Ovary (tissue), 3 donors: ENCODE results near the gene TIMP3.

ENCODE experiments used
- EP300 ChIP-seq: sonication (generic); formaldehyde crosslinking; IDR thresholded peaks from one replicate; pipeline ENCODE4 v1.6.1; 2017; ENCODE audit warnings: antibody characterized with exemption
- POLR2A ChIP-seq: fragments of 450-650 bp; IDR thresholded peaks from one replicate; pipeline ENCODE4 v1.6.1; 2017; ENCODE audit warnings: antibody characterized with exemption, mild to moderate bottlenecking, moderate library complexity
- TF ChIP-seq, protein P1 (sequence below), 3 donors: fragments of 450-650 bp in 2 of 3; fragments of 200-600 bp in 1 of 3; IDR thresholded peaks; one replicate each; pipeline versions ENCODE4 v1.5.1 to v1.8.0; 2016 to 2022; ENCODE audit warnings: antibody characterized with exemption in 3 of 3, mild to moderate bottlenecking in 1 of 3
- donor health status: DM: no; HTN: no; CAD: no.

DNA sequence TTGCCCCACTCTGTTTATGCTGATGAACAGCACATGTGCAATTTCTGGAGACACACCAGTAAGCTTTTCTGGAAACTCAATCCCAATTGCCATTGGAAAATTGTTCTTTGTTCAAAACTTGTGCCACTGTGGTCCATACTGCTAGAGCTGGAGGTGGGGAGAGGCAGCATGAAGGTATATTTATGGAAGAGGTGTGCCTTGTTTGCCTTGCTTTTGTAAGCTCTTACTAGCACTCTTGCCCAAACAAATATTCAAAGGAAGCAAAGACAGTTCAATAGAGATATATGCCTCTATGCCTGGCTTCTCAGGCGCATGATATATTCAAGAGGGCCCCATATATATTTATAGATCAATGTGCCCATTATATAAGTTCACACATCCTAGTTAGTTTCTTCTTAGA is 42.7 kb downstream of the TIMP3 start:
- TF ChIP-seq, protein P1, sequence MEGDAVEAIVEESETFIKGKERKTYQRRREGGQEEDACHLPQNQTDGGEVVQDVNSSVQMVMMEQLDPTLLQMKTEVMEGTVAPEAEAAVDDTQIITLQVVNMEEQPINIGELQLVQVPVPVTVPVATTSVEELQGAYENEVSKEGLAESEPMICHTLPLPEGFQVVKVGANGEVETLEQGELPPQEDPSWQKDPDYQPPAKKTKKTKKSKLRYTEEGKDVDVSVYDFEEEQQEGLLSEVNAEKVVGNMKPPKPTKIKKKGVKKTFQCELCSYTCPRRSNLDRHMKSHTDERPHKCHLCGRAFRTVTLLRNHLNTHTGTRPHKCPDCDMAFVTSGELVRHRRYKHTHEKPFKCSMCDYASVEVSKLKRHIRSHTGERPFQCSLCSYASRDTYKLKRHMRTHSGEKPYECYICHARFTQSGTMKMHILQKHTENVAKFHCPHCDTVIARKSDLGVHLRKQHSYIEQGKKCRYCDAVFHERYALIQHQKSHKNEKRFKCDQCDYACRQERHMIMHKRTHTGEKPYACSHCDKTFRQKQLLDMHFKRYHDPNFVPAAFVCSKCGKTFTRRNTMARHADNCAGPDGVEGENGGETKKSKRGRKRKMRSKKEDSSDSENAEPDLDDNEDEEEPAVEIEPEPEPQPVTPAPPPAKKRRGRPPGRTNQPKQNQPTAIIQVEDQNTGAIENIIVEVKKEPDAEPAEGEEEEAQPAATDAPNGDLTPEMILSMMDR (IDR thresholded peaks at IDR 0.05) = no peak
- TF ChIP-seq POLR2A (no peak), EP300 (no peak)
